ENCODE data around the gene KCND3.

DNA sequence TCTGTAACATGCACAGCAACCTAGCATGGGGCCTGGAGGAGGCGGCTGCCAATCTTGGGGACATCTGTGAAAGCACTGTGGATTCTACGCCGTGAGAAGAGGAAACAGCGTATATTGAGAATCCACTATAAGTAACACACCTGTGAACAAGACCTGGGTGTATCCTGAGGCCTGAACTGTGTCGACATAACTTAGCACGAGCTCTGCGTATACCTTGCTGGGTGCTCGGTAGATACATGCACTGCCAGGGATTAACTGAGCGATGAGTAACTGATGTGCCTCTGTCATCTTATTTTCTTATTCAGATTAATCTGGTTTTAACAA lies 175.2 kb downstream of the KCND3 start:
- no peak for TF ChIP-seq EZH2 (IDR thresholded peaks at IDR 0.05)
- TF ChIP-seq, protein P1, sequence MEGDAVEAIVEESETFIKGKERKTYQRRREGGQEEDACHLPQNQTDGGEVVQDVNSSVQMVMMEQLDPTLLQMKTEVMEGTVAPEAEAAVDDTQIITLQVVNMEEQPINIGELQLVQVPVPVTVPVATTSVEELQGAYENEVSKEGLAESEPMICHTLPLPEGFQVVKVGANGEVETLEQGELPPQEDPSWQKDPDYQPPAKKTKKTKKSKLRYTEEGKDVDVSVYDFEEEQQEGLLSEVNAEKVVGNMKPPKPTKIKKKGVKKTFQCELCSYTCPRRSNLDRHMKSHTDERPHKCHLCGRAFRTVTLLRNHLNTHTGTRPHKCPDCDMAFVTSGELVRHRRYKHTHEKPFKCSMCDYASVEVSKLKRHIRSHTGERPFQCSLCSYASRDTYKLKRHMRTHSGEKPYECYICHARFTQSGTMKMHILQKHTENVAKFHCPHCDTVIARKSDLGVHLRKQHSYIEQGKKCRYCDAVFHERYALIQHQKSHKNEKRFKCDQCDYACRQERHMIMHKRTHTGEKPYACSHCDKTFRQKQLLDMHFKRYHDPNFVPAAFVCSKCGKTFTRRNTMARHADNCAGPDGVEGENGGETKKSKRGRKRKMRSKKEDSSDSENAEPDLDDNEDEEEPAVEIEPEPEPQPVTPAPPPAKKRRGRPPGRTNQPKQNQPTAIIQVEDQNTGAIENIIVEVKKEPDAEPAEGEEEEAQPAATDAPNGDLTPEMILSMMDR (IDR thresholded peaks at IDR 0.05) = no peak

Measured in neural progenitor cell (in vitro differentiated cells).